NCI-H2107 treated with DMSO at 0.1 percent for 48 hours (cell line): ENCODE results near the gene IFNA6.

Source experiments
- DNase-seq: peaks from one replicate; lab custom pipeline; 2025; ENCODE audit not compliant: unreplicated experiment; lab: John Stamatoyannopoulos, UW

The IFNA6 gene

GRCh38 chr9:21331676-21332402 lies 18.8 kb downstream of the IFNA6 start:
- DNase-seq = no peak

GRCh38 chr9:21326526-21327139 lies 24.1 kb downstream of the IFNA6 start:
- peak; percentile 65 for DNase-seq

GRCh38 chr9:21324047-21324446 lies 26.6 kb downstream of the IFNA6 start:
- no peak for DNase-seq

GRCh38 chr9:21322911-21323461 lies 27.7 kb downstream of the IFNA6 start:
- no peak for DNase-seq

- no peak for DNase-seq
These were observed 30.2 kb downstream of the IFNA6 start for GRCh38 chr9:21320465-21320864.

GRCh38 chr9:21317956-21318923 lies 32.4 kb downstream of the IFNA6 start:
- DNase-seq = peak; percentile 47

- DNase-seq = no peak
These were observed 33.8 kb downstream of the IFNA6 start for GRCh38 chr9:21316860-21317259.

GRCh38 chr9:21316032-21316842 lies 34.5 kb downstream of the IFNA6 start:
- DNase-seq = no peak

GRCh38 chr9:21314152-21314551 lies 36.5 kb downstream of the IFNA6 start:
- DNase-seq = no peak

GRCh38 chr9:21311889-21312288 lies 38.8 kb downstream of the IFNA6 start:
- no peak for DNase-seq

- DNase-seq = no peak
These were observed 45.5 kb downstream of the IFNA6 start, which contains the start of gene IFNA5 for GRCh38 chr9:21305213-21305612. IFNA5 (minus strand) TSS chr9:21305313; CDS start chr9:21305256, 57 bp downstream.
